GM21576 (cell line): ENCODE data around the gene WAC.
"Not testable (repeated sequence)": the region's sequence is repeated elsewhere in the genome, so short reads cannot be mapped to it uniquely, and the experiment has no call there.

Experiments used
- ATAC-seq: cut with Tn5 transposase; IDR thresholded peaks from one replicate; pipeline ENCODE4 v1.9.1; 2021; ENCODE audit warnings: mild to moderate bottlenecking, moderate library complexity; ENCODE audit not compliant: unreplicated experiment

Gene WAC

DNA sequence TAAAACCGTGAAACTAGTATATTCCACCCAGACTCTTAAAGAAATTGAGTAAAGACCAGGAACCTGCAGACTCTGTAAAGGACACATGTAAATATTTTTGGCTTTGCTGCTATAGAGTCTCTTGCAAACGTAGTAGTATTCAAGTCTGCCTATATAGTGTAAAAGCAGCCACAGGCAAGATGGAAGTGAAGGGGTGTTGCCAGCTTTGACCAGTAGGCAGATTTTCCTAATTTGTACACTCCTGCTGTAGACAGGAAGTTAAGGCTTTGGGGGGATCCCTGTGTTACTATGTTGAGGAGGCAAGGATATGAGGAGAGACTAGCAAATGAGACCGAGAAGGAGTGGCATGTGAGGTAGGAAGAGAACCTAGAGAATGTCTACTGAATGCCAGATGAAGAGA lies 27.7 kb downstream of the WAC start:
- no peak for ATAC-seq

DNA sequence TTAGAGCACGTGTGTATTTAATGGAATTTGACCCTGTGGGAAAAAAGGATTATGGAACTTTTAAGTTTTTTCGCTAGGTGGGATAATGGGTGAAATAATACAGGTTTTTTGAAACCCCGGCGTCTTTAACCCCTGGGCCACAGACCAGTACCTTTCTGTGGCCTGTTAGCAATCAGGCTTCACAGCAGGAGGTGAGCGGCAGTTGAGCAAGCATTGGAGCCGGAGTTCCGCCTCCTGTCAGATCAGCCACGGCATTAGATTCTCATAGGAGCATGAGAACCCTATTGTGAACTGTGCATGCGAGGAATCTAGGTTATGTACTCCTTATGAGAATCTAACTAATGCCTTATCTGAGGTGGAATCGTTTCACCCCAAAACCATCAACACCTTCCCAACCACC lies 28.6 kb downstream of the WAC start:
- ATAC-seq: no peak

DNA sequence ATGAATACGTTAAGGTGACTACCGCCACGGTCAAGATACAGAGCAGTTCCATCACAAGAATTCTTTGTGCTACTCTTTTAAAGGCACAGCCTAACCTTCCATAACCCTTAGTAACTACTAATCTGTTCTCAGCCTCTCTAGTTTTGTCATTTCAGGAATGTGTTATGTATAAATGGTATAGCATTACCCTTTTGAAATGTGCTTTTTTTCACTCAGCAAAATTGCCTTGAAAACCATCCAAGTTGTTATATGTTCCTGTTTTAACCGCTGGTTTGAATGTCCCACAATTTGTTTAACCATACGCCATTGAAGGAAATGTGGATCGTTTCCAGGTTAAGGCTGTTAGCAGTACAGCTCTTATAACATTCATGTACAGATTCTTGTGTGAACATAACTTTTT lies 32.0 kb downstream of the WAC start:
- ATAC-seq: no peak

DNA sequence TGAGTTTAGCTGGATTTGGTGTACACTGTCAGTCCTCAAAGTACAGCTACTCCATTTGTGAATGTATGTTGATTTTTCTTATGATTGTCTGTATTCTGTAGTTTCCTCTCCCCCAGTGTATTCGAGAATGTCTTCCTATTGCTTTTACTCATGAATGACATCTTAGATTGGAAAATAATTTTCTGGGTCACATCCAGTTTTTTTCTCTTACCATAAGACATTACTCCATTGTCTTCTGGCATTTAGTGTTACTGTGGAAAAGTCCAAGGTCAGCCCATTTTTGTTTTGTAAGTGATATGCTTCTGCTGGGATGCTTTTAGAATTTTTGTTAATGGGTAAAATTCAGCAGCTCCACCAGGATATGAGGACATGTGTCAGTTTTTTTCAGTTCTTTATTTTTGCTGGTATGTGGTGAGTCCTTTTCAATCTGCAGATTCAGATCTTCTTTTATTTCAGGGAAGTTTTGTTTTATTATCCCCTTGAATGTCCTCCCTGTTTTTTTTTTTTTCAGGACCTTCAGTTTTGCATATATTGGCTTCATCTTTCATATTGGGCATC lies 33.6 kb downstream of the WAC start:
- ATAC-seq: no peak

DNA sequence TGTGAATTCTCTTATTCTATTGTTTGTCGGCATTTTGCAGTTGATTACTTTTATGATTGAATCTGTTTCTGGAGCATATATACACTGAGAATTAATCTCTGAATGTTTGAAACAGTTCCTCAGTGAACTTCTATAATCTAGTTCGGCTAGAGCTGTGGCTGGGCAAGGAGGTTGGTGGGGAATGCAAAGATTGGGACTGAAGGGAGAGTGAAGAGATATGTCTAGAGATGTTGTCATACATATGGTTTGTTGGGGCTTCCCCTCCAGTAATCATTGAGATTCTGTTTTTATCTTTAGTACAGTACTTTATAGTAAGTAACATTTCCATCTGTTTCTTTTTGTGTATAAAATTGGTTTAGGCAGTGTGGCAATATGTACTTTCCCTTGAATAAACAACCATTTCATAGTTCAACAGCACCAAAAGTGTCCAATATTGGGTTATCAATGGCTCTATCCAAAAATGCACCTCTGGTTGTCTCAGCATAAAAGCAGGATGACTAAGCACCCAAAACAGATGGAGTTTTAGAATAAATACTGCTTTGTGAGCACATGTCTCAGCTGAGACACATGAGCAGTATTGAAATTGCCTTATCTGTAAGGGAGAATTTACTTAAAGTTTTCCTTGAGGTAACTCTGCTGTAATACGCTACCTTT lies 36.7 kb downstream of the WAC start:
- no peak for ATAC-seq

DNA sequence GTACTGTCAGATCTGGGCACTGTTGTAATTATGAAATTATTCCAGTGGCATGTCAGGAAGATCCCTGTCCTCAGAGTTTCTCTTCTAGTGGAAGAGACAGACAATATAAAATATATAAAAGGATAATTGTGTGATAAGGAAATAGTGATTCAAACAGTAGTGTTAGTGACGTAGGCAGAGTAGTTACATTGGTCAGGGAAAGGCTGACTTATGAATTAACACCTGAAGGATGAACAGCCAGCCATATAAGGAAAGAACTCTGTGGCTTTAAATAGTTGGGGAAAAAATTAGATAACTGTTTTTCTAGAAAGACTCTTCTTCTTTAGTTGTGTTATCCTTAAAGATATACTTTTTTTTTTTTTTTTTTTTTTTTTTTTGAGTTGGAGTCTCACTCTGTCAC lies 37.7 kb downstream of the WAC start:
- no peak for ATAC-seq

DNA sequence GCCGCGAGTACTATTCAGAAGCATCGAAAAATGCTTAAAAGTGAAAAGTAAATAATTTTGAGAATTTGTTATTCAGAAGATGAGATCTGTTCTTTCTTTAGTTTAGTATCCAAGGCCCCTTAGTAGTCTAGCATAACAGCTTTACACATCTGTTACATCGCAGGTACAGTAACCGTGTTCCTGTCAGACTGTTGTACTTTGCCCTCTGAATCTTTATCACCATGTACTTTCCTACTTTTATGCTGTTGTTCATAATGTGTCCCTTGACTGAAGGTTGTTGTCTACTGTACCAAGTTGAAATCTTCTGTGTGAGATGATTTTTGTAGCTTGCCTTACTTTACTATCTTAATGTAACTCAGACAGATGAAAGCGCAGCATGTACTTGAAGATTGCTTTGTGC lies 38.3 kb downstream of the WAC start:
- no peak for ATAC-seq

DNA sequence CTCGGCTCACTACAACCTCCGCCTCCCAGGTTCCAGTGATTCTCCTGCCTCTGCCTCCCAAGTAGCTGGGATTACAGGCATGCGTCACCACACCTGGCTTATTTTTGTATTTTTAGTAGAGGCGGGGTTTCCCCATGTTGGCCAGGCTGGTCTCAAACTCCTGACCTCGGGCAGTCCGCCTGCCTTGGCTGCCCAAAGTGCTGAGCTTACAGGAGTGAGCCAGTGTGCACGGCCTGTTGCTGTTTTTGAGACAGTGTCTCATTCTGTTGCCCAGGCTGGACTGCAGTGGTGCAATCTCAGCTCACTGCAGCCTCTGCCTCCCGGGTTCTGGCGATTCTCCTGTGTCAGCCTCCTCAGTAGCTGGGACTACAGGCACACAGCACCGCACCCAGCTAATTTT lies 41.3 kb downstream of the WAC start:
- not testable (repeated sequence) for ATAC-seq

DNA sequence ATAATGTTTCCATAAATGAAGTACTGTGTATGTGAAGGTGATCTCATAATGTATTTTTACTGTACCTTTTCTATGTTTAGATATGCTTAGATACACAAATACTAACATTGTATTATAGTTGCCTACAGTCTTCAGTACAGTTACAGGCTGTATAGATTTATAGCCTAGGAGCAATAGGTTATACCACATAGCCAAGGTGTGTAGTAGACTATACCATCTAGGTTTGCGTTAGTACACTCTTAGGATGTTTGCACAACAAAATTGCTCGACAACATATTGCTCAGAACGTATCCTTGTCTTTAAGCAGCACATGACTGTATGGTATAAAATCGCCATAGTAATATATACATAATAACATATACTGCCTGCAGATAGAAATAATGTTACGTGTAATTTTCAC lies 42.9 kb downstream of the WAC start:
- ATAC-seq: no peak

DNA sequence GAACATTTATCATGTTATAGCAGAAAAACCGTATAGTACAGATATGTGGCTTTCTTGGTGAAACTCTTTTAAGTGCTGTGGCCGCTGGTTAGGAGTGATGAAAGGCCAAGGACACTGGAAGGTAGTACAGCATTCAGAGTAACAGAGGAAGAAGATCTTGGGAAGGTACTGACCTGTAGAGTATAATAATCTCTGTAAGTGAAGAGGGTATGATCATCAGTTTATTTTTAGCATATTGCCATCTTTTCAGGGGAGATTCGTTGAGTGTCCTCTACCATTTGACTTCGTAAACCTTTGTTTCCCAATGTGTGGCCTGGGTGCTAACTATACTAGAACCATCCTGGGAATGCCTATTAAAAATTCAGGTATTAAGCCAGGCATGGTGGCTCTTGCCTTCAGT lies 44.6 kb downstream of the WAC start:
- ATAC-seq: no peak

DNA sequence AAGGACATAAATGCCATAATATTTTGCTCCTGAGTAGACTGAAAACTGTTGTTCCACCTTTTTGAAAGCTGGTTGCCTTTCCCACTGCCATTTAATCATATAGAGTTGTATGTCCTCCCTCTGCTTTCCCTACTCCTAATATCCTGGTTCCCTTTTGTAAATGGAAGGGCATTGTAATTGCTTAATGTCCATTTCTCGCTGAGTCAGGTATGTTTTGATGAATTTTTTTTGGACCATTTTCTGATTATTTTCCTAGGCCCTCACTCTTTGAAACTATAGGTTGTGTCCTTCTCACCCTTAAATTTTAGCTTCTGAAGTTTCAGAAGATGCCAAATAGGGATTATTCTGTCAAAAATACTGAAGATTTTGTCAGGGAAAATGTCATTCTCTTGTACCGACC lies 45.5 kb downstream of the WAC start:
- ATAC-seq: no peak

DNA sequence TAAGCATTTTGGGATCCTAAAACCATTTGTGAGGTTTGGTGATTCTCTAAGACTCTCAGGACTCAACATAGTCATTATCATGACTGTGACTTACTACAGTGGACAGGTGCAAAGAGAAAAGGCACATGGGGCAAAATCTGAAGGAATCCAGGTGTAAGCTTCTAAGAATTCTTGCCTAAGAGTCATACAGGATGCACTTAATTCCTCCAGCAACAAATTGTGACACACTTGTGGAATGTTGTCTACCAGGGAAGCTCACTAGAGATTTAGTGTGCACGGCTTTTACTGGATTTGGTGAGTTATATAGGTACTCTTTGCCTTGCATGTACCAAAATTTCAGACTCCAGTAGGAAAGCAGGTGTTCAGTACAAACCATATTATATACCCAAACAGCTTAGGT lies 47.9 kb downstream of the WAC start:
- ATAC-seq: no peak

DNA sequence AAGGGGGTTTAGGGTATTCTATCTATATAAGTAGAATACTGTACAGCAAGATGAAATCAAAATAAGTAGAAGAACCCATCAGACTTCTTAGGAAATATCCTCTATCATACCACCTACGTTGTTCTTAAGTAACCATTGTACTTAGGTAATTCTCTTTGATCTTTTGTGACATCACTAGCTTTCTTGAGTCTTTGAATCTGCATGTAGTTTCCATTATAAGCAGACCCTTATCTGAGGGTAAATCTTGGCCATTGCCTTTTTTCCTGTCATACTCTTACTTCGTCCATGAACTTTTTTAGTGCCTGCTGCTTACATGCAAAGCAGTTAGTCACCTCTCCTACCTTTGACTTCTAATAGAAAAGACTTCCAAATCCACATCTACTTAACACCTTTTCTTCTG lies 49.0 kb downstream of the WAC start:
- ATAC-seq: no peak

DNA sequence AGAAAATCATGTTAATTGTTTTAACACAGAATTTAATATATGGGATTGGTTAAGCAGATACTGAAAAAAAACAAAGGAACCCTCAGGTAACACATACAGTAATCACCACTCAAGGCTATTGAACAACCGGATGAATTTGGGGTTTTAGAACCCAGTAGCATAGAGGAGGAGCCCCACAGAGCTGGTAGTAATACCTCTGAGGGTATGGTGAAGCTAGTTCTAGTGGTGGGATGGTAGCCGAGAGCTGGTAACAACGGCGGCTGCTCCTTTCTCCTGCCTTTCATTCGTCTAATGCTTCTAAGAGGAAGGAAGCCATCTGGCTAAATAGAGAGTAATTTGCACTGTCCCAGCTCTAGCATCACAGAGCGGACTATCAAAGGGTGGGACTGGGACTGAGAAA lies 52.2 kb downstream of the WAC start:
- no peak for ATAC-seq

DNA sequence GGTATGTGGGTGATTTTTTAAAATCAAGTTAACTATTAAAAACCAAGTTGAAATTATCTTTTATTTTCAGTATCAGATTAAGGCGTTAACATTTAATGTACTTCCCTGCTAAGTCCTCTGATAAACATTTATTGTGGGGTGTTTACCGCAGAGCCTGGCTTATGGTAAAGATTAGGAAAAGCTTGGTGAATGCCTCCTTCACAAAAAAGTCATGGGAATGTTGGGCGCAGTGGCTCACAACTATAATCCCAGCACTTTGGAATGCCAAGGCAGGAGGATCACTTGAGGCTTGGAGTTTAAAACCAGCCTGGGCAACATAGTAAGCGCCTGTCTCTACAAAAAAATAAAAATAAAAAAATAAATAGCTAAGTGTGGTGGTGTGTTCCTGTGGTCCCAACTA lies 53.3 kb downstream of the WAC start:
- no peak for ATAC-seq

DNA sequence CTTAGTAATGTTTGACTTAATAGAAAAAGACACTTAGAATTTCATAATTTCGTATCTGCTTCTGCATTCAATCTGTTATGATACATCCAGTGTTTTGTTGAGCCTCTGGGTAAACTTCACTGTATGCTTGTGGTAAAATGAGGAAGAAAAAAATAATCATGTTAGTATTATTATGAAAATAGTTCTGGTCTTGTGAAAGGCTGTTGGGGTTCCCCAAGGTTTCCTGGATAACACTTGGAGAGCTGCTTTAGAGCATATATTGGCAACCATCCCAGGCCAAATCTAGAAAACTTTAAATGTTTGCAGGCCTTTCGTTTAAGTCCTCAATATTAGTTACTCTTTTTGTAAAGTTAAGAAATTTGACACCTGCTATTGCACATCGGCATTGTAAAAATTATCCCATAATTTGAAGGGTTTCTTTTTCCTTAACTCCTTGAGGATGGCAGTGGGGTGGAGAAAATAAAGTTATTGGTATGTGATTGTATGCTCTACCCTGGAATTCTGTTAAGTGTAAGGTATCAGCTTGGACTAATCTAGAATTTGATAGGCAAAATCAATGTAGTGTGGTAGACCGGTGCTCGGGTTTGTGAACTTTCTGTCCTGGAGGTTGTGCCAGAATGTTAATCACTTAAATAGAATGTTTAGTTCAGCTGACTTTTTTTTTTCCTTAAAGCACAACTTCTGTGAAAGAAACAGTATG lies 54.5 kb downstream of the WAC start:
- no peak for ATAC-seq

DNA sequence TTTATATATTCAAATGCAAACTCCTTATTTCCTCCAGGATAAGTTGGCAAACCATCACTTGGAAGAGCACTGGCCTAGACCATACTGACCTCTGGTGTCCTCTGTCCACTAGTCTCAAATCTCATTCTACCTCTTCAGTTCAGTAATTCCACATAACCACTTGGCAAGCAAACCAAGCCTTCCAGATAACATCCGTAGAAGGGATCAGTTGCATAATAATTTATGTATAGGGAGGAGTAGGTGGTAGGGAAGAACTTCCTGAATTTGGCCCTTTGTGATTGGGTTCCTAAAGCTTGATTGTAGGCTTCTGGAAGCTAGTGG lies 55.0 kb downstream of the WAC start:
- no peak for ATAC-seq

DNA sequence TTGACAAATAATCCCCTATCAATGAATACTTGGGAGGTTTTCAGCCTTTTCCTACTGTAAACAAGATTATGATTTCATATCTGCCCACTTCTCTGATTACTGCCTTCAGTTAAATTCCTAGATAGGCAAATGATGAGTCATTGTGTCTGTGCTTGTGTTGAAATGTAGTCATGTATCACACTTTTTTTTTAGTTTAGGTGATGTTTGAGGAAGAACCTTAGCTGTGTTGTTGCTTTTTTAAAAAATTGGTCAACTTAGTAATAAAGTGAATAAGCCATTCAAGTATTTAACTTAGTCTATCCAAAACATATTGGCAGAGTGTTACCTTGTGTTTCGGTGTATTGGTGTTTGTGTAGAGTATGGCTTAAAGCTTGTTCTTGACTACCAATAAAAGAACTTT lies 60.0 kb downstream of the WAC start:
- no peak for ATAC-seq

DNA sequence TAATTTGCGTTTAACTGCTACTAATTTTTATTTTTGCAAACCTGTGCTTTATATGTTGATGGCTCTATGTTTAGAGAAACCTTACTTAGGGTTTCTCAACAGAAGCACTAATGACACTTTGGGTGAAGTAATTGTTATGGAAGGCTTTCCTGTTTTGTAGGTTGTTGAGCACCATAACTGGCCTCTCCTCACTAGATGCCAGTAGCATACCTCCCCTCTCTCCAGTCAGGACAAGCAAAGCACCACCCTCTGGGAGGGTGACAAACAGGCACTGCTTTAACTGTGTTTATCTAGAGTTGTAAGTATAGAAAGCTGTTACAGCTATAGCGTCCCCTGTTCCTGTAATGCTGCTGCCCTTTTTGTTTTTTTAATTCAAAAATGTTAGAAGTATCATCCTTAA lies 60.9 kb downstream of the WAC start:
- ATAC-seq: no peak

DNA sequence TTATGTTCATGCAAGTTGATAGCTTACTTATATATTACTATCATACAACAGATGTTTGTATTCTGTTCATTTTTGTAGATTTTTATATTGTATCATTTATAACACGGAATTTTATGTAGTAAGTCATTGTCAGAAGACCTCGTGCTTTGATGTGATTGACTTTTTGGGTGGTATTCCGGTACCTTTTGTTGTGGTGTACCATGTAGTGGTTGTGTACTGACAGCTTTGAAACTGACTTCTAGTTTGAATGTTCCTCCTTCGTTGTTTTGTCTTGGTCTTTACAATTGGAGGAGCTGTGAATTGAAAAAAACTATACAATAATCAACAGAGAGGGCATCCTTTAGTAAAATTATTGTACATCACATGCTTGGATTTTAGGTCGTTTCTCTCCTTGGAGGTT lies 61.5 kb downstream of the WAC start:
- ATAC-seq: no peak

DNA sequence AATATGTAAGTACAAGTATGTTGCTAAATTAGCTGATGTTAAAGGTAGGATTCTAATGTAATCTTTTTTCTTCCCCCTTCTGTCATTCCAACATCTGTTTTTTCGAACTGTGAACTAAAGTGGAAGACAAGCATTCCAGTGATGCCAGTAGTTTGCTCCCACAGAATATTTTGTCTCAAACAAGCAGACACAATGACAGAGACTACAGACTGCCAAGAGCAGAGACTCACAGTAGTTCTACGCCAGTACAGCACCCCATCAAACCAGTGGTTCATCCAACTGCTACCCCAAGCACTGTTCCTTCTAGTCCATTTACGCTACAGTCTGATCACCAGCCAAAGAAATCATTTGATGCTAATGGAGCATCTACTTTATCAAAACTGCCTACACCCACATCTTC lies 62.7 kb downstream of the WAC start:
- no peak for ATAC-seq

DNA sequence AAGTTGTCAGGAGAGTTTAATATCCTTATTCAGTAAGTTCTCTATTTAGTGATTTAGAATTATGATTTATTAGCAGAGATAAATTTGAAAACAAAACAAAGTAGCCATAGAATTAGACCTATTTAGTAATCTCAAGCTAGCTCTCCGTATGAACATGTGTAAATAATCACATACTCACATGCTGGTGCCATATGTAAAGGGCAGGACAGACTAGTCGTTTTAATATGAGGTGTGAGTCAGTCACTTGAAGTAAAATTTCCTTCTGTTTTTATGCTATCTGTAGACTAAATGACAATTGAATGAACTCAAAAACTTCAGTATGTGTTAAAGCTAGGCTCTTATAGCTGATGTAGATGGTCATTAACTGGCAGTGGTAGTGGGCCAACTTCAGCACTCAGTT lies 67.1 kb downstream of the WAC start:
- no peak for ATAC-seq

DNA sequence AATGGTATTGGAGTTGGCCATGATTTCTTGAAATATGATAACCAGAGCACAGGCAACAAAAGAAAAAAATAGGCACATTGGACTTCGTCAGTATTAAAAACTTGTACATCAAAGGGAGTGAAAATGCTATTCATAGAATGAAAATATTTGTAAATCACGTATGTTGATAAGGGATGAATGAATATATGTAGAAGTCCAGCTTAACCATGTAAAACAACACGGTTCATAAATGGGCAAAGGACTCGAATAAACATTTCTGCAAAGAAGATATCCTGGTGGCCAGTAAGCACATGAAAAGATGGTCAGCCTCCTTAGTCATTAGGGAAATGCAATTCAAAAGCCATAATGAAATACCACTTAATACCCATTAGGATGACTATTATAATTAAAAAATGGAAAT lies 68.1 kb downstream of the WAC start:
- ATAC-seq: no peak
